ENCODE measurements around the gene AGXT.

AGXT gene

DNA sequence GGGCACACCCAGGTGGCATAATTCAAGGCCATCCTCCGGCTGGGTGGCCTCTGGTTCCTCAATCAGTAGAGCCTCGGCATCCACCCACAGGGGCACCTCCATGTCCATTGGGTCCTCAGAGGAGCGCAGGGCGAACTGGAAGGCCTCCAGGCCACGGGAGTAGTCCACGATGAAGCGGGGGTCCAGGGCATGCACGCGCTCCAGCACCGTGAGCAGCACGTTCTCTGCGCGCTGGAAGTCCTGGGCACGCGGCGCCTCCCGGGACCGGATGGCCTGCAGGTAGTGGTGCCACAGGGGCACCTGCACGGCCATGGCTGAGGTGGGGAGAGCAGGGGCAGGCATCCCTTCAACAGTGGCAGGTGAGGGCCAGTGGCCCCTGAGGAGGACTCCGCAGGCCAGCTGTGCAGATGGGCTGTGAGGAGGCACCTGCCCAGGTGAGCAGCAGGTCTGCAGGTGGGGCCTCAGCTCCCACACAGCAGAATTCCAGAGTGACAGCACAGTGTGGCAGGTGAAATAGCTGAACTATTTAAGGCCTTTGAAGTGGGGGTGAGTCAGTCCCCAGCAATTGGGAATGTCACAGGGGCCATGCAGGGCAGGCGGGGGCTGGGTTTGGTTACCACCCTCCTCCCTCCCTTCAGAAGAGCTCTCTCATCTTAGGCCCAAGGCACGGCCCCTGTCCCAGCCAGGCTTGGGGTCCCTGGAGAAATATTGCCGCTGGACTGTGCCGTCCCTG is 27.2 kb downstream of the AGXT start, which contains the start of gene MAB21L4:
MAB21L4 (minus strand) TSS at position 501 of the 733 bp plus-strand sequence; CDS start at position 342, 159 bp downstream.
- Histone ChIP-seq H2AFZ (ENCODE audit: low read length, unreplicated experiment) (no peak within 1 kb of the TSS), H3K79me2 (ENCODE audit: control insufficient read depth, insufficient read depth, low read length, unreplicated experiment) (no peaks in the 10 kb centered on the region), H3K4me3 (ENCODE audit: low read depth, low read length) (no peak within 1 kb of the TSS), H3K4me1 (ENCODE audit: control insufficient read depth, insufficient read depth, low read length, unreplicated experiment) (peaks cover 10% of the 10 kb centered on the region), H3K27ac (ENCODE audit: low read depth, low read length) (no peak within 1 kb of the TSS), H3K36me3 (ENCODE audit: insufficient read depth, low read length) (no peaks in the 10 kb centered on the region), H3K27me3 (ENCODE audit: insufficient read depth, low read length) (no peaks in the 10 kb centered on the region)

DNA sequence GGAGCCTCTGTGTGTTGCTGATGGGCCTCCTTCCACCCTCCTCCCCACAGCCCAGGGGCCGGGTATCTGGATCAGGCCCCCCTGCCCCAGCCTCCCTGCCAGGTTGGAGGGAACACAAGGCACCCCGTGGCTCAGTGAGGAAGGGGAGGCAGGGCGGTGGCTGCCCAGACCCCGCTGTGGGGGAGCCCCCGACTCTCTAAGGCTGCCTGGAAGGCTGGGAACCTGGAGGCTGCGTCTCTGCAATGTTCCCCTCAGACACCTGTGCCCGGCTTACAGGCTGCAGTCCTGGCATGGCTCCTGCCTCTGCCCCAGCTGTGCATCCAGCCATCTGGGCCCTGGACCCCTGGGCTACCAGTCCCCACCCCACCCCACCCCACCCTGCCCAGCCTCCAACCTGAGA is 27.8 kb downstream of the AGXT start:
- peaks cover 10% of the 10 kb centered on the region for H3K4me1 ChIP-seq (ENCODE audit: control insufficient read depth, insufficient read depth, low read length, unreplicated experiment)
- H3K27ac ChIP-seq (ENCODE audit: low read depth, low read length): no peak overlapping the region
- no peaks in the 10 kb centered on the region for H3K79me2 ChIP-seq (ENCODE audit: control insufficient read depth, insufficient read depth, low read length, unreplicated experiment)
- H3K27me3 ChIP-seq (ENCODE audit: insufficient read depth, low read length): no peaks in the 10 kb centered on the region
- H3K4me3 ChIP-seq (ENCODE audit: low read depth, low read length): no peak overlapping the region
- no peak overlapping the region for H2AFZ ChIP-seq (ENCODE audit: low read length, unreplicated experiment)
- H3K36me3 ChIP-seq (ENCODE audit: insufficient read depth, low read length): no peaks in the 10 kb centered on the region

DNA sequence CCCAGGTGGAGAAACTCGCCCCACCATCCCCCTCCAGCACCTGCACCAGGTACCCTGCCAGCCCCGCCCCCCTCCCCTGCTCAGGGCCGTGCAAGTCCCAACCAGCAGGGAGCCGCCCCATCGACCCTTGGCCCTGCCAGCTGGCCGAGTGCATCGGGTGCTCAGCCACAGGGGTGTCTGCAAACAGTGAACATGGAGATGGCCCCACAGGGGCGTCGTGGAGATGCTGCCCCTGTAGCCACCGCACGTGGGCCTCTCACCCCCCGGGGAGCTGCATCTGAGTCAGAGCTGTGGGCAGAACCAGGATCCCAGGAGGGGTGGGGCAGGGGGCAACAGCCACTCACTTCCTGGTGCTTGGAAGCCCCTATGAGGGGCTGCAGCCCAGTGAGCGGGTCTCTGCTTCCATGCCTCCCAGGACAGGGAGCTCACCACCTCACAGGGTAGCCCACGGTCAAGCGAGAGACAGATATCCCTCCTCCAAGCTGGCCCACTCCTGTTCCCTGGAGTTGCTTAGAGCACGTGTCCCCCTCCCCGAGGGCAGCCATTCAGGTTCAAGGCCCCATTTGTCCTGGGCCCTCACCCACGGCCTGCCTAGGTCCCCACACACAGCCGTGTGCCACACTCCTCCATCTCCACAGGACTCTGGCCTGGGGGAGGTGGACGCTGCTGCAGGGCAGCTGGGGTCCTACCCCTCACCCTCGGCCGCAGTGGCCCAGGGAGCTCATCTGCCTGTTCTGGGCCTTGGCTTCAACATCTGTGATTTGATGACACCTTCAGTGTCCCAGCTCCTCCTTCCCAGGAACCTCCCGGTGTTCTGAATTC is 28.5 kb downstream of the AGXT start:
- no peak overlapping the region for H2AFZ ChIP-seq (ENCODE audit: low read length, unreplicated experiment)
- H3K27me3 ChIP-seq (ENCODE audit: insufficient read depth, low read length): no peaks in the 10 kb centered on the region
- peaks cover 10% of the 10 kb centered on the region for H3K4me1 ChIP-seq (ENCODE audit: control insufficient read depth, insufficient read depth, low read length, unreplicated experiment)
- no peaks in the 10 kb centered on the region for H3K36me3 ChIP-seq (ENCODE audit: insufficient read depth, low read length)
- H3K27ac ChIP-seq (ENCODE audit: low read depth, low read length): no peak overlapping the region
- H3K4me3 ChIP-seq (ENCODE audit: low read depth, low read length): no peak overlapping the region
- no peaks in the 10 kb centered on the region for H3K79me2 ChIP-seq (ENCODE audit: control insufficient read depth, insufficient read depth, low read length, unreplicated experiment)

DNA sequence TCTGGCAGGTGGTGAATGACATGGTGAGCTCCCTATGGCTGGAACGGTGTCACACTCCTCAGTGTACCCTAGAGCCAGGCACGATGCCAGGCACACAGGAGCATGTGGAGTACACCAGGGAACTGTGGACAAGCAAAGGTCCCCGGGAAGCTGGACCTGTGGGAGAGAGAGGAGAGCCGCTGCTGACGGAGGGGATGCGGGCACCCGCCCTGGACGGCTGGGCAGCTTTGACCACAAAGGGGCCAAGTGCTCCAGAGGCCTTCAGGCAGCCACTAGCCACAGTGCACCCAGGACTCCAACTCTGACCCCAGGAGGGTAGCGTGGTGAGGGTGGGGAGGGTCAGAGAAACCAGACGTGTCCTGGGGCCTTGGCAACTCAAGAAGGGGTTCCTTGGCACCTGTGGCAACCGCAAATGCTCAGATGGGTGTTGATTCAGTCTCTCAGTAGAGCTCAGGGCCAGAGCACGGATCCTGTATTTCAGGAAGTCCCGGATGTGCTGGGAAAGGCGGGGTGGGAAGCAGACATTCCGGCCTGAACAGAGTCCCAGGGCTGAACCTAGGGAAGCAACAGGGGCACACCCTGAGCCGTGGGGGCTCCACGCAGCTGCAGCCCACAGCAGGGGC is 29.6 kb downstream of the AGXT start:
- no peak overlapping the region for H3K4me3 ChIP-seq (ENCODE audit: low read depth, low read length)
- no peaks in the 10 kb centered on the region for H3K36me3 ChIP-seq (ENCODE audit: insufficient read depth, low read length)
- H3K27ac ChIP-seq (ENCODE audit: low read depth, low read length): no peak overlapping the region
- no peaks in the 10 kb centered on the region for H3K27me3 ChIP-seq (ENCODE audit: insufficient read depth, low read length)
- no peaks in the 10 kb centered on the region for H3K79me2 ChIP-seq (ENCODE audit: control insufficient read depth, insufficient read depth, low read length, unreplicated experiment)
- no peak overlapping the region for H2AFZ ChIP-seq (ENCODE audit: low read length, unreplicated experiment)
- peaks cover 9% of the 10 kb centered on the region for H3K4me1 ChIP-seq (ENCODE audit: control insufficient read depth, insufficient read depth, low read length, unreplicated experiment)

DNA sequence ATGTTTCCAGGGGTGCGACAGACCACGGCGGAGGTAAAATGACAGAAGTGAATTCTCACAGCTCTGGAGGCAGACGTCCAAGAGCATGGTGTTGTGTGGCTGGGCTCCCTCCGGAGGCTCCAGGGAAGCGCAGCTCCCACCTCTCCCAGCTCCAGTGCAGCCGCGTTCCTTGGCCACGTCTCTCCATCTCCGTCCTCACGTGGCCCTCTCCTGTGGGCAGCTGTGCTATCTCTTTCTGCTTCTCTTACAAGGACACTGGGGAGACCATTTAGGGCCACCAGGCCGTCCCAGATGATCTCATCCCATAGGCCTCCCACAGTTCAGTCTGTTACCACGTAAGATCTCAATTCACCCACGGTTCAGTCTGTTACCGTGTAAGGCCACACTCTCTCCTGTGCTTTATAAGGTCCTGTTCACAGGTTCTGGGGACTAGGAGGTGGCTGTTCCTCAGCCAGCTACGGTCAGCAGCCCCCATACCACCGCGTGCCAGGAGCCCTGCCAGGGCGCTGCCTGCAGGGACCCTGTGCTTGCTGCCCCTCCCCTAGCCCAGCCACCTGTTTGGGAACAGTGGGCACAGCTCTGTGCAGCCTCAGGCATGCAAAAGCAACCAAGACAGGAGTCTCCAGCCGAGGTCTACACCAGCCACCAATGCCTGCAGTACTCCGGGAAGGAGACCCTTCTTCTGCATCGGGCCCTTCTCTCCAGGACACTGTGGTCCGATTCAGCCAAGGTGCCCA is 30.3 kb downstream of the AGXT start:
- Histone ChIP-seq H3K4me3 (ENCODE audit: low read depth, low read length) (no peak overlapping the region), H2AFZ (ENCODE audit: low read length, unreplicated experiment) (no peak overlapping the region), H3K27me3 (ENCODE audit: insufficient read depth, low read length) (no peaks in the 10 kb centered on the region), H3K36me3 (ENCODE audit: insufficient read depth, low read length) (no peaks in the 10 kb centered on the region), H3K4me1 (ENCODE audit: control insufficient read depth, insufficient read depth, low read length, unreplicated experiment) (peaks cover 2% of the 10 kb centered on the region), H3K79me2 (ENCODE audit: control insufficient read depth, insufficient read depth, low read length, unreplicated experiment) (no peaks in the 10 kb centered on the region), H3K27ac (ENCODE audit: low read depth, low read length) (no peak overlapping the region)

DNA sequence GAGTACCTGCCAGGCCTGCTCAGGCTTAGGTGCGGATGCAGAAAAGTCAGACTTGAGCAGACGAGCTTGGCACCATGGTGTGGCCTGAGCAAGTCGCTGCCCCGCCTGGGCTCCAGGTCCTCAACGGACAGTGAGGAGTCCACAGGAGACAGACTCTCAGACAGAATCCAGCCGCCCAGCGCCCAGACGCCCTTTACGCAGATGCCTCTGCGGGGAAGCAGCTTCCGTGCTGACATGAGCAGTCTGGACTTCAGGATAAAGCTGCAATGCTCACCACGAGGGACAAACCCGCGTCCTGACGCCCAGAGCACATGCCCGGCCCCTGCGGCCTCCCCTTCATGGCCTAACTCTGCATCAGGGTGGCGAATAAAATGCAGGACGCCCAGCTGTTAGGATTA is 30.8 kb downstream of the AGXT start:
- Histone ChIP-seq H3K4me3 (ENCODE audit: low read depth, low read length) (no peak overlapping the region), H3K27me3 (ENCODE audit: insufficient read depth, low read length) (no peaks in the 10 kb centered on the region), H3K79me2 (ENCODE audit: control insufficient read depth, insufficient read depth, low read length, unreplicated experiment) (no peaks in the 10 kb centered on the region), H3K36me3 (ENCODE audit: insufficient read depth, low read length) (no peaks in the 10 kb centered on the region), H3K4me1 (ENCODE audit: control insufficient read depth, insufficient read depth, low read length, unreplicated experiment) (no peaks in the 10 kb centered on the region), H3K27ac (ENCODE audit: low read depth, low read length) (no peak overlapping the region), H2AFZ (ENCODE audit: low read length, unreplicated experiment) (no peak overlapping the region)

DNA sequence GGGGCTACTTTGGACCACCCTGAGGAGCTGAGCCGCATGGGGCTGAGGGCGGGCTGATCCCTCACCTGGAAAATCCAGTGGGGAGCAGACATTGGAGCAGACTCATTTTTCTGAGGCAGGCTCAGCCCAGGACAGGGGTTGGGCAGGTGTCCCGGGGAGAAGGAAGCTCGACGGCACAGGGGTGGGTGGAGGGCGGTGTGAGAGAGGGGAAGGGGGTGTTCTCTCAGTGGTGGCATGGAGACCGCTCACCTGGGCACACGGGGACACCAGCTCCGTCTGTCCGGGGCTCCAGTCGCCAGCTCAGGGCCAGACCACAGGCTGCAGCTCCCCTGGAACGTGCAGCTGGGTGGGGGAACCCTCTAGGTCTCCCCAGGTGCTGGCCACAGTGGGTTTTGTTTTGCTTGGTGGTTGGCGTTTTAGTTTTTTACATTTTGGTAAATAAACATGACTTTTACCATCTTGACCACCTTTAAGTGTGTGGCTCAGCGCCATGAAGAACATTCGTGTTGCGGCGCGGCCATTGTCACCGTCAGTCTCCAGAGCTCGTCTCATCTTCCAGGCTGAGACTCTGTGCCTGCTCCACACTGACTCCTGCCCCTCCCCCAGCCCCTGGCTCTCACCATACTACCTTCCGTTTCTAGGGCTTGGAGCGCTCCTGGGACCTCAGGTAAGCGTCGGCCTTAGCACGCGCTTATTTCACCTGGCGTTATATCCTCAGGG is 31.7 kb downstream of the AGXT start:
- no peaks in the 10 kb centered on the region for H3K36me3 ChIP-seq (ENCODE audit: insufficient read depth, low read length)
- no peak overlapping the region for H2AFZ ChIP-seq (ENCODE audit: low read length, unreplicated experiment)
- H3K27ac ChIP-seq (ENCODE audit: low read depth, low read length): no peak overlapping the region
- no peaks in the 10 kb centered on the region for H3K27me3 ChIP-seq (ENCODE audit: insufficient read depth, low read length)
- no peaks in the 10 kb centered on the region for H3K79me2 ChIP-seq (ENCODE audit: control insufficient read depth, insufficient read depth, low read length, unreplicated experiment)
- H3K4me1 ChIP-seq (ENCODE audit: control insufficient read depth, insufficient read depth, low read length, unreplicated experiment): no peaks in the 10 kb centered on the region
- no peak overlapping the region for H3K4me3 ChIP-seq (ENCODE audit: low read depth, low read length)

DNA sequence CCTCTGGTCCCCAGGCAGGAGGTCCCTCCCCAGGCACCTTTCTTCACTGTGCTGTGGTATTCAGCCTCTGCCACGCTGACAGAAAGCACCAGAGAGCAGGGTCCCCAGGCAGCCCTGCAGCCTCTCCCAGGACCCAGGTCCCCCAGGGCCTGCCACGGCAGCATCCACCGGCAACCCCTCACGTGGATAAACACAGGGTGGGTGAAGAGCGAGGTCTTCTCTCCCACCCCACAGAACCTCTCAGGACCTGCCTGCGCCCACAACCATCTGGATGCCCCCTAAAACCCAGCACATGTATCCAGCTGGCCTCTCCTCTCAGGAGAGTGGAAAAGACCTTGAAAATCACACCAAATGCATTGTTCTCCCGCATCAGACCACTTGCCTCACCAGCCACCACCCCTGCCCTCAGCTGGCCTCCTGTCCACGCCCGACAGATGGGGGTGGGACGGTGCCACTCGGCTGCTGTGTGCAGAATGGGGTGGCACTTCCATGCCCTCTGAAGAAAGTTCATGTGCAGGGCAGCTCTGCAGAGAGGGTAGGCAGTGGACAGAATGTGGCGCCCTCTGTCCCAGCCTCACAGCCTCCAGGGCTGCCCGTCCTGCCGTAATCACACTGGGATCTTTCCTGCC is 33.5 kb downstream of the AGXT start:
- H3K27me3 ChIP-seq (ENCODE audit: insufficient read depth, low read length): 0 out of 2 replicates have a peak, but pooled peaks cover 3% of the 10 kb centered on the region
- H2AFZ ChIP-seq (ENCODE audit: low read length, unreplicated experiment): no peak overlapping the region
- no peaks in the 10 kb centered on the region for H3K79me2 ChIP-seq (ENCODE audit: control insufficient read depth, insufficient read depth, low read length, unreplicated experiment)
- H3K4me1 ChIP-seq (ENCODE audit: control insufficient read depth, insufficient read depth, low read length, unreplicated experiment): no peaks in the 10 kb centered on the region
- no peak overlapping the region for H3K27ac ChIP-seq (ENCODE audit: low read depth, low read length)
- H3K36me3 ChIP-seq (ENCODE audit: insufficient read depth, low read length): no peaks in the 10 kb centered on the region
- H3K4me3 ChIP-seq (ENCODE audit: low read depth, low read length): no peak overlapping the region

DNA sequence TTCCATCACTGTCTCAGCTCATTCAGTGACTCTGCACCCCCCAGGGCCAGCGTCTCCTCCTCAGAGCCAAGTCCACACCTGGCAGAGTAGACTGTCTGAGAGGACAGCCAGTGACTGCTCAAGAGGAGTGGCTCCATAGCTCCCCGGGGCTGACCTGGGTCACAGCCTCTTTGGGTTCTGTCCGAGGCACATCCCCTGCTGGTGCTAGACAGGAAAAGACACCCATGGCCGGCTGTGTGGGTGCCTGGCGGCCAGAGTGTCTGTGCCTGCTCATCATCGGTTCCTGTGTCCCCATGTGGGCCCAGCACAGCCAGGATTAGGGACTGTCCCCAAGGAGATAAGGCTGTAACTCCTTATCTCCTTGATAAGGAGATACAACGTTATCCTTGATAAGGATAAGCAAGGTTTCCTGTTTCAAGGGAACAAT is 34.0 kb downstream of the AGXT start:
- no peaks in the 10 kb centered on the region for H3K79me2 ChIP-seq (ENCODE audit: control insufficient read depth, insufficient read depth, low read length, unreplicated experiment)
- no peaks in the 10 kb centered on the region for H3K4me1 ChIP-seq (ENCODE audit: control insufficient read depth, insufficient read depth, low read length, unreplicated experiment)
- H3K27ac ChIP-seq (ENCODE audit: low read depth, low read length): no peak overlapping the region
- no peak overlapping the region for H2AFZ ChIP-seq (ENCODE audit: low read length, unreplicated experiment)
- no peak overlapping the region for H3K4me3 ChIP-seq (ENCODE audit: low read depth, low read length)
- H3K36me3 ChIP-seq (ENCODE audit: insufficient read depth, low read length): no peaks in the 10 kb centered on the region
- H3K27me3 ChIP-seq (ENCODE audit: insufficient read depth, low read length): 0 out of 2 replicates have a peak, but pooled peaks cover 3% of the 10 kb centered on the region
